GM12801 (cell line): ENCODE data around the gene YJU2.

Source experiments
- TF ChIP-seq, protein P1 (sequence below): IDR thresholded peaks from one replicate; pipeline ENCODE4 v1.5.1; 2011; ENCODE audit warnings: control low read depth; ENCODE audit not compliant: insufficient read length; ENCODE audit errors: extremely low read depth

The YJU2 gene

DNA sequence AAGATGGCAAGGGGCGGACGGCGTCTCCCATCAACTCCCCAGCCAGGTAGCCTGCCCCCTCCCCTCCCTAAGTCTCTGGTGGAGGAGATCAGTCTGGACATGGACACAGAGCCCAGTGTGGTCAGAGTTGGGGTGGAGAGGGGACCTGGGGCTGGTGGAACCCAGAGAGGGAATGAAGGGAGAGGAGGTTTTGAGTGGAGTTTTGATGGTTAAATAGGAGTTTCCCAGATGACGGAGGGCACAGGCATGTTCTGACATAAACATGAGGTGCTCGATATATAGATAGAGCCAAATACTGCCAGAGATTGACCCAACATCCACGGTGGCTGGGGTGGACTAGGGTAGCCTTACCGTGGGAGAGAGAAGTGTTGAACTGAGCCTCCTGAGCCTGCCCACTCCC is 71.6 kb downstream of the YJU2 start:
- TF ChIP-seq, protein P1, sequence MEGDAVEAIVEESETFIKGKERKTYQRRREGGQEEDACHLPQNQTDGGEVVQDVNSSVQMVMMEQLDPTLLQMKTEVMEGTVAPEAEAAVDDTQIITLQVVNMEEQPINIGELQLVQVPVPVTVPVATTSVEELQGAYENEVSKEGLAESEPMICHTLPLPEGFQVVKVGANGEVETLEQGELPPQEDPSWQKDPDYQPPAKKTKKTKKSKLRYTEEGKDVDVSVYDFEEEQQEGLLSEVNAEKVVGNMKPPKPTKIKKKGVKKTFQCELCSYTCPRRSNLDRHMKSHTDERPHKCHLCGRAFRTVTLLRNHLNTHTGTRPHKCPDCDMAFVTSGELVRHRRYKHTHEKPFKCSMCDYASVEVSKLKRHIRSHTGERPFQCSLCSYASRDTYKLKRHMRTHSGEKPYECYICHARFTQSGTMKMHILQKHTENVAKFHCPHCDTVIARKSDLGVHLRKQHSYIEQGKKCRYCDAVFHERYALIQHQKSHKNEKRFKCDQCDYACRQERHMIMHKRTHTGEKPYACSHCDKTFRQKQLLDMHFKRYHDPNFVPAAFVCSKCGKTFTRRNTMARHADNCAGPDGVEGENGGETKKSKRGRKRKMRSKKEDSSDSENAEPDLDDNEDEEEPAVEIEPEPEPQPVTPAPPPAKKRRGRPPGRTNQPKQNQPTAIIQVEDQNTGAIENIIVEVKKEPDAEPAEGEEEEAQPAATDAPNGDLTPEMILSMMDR = no peak
